WI38 (cell line): Measurements from ENCODE around the gene GAREM1.
"Not testable (repeated sequence)": the region's sequence is repeated elsewhere in the genome, so short reads cannot be mapped to it uniquely, and the experiment has no call there.

Experiments
- H3K4me3 ChIP-seq: 2 replicates; pipeline ENCODE4 v1.5.1; 2011; ENCODE audit warnings: low read depth, mild to moderate bottlenecking, control low read depth, low read length
- TF ChIP-seq, protein P1 (sequence below): IDR thresholded peaks from 2 replicates; pipeline ENCODE4 v1.5.1; 2012; ENCODE audit warnings: low read depth, mild to moderate bottlenecking, control low read depth, low read length

The GAREM1 gene

DNA sequence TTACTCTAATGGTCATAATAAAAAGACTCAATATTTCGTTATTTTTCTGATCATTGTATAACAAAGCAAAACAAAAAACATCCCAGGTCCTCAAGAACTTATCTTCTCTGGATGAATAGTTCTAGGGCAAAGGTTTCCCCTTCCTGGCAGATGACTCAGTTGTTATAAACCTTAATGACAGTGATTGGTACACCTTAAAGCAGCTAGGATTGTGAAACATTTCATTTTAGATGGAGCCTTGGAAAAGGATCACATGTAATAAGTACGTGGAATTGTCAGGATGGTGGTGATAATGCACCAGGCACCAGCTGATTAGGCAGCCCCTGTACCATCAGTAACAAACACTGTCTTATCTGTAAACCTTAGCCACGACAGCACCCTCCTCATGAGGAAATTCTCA, 233.6 kb downstream of the GAREM1 start:
- TF ChIP-seq, protein P1, sequence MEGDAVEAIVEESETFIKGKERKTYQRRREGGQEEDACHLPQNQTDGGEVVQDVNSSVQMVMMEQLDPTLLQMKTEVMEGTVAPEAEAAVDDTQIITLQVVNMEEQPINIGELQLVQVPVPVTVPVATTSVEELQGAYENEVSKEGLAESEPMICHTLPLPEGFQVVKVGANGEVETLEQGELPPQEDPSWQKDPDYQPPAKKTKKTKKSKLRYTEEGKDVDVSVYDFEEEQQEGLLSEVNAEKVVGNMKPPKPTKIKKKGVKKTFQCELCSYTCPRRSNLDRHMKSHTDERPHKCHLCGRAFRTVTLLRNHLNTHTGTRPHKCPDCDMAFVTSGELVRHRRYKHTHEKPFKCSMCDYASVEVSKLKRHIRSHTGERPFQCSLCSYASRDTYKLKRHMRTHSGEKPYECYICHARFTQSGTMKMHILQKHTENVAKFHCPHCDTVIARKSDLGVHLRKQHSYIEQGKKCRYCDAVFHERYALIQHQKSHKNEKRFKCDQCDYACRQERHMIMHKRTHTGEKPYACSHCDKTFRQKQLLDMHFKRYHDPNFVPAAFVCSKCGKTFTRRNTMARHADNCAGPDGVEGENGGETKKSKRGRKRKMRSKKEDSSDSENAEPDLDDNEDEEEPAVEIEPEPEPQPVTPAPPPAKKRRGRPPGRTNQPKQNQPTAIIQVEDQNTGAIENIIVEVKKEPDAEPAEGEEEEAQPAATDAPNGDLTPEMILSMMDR: no peak

DNA sequence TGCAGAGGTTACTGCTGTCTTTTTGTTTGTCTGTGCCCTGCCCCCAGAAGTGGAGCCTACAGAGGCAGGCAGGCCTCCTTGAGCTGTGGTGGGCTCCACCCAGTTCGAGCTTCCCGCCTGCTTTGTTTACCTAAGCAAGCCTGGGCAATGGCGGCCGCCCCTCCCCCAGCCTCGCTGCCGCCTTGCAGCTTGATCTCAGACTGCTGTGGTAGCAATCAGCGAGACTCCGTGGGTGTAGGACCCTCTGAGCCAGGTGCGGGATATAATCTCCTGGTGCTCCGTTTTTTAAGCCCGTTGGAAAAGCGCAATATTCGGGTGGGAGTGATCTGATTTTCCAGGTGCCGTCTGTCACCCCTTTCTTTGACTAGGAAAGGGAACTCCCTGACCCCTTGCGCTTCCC, 237.3 kb downstream of the GAREM1 start:
- not testable (repeated sequence) for H3K4me3 ChIP-seq

More for the DNA sequence above, 233.6 kb downstream of the GAREM1 start:
- no peak overlapping the region for H3K4me3 ChIP-seq

DNA sequence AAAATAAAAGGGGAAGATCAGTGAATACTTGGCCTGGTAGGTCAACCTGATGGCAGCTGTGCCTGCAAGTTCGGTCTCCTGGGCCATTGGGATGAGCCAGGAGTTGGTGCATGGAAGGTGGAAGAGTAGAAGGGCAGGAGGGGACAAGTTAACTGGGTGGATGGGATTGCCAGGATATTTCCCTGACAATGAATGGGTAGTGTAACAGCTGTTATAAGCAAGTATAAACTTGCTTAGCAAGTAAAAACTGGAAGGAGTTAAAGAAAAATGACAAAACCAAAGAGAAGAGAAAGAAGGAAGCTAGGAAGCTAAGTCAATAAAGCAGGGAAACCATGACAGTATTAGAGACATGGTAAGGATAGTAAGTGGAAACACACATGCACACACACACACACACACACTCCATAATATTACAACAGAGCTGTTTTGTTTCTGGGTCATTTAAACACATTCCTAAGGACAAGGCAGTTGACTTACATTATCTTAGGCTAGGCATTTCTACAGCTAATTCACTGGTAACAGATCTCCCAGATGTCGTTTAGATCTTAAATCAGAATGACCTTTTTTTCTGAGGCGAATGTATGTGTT, 251.2 kb downstream of the GAREM1 start:
- TF ChIP-seq, protein P1: no peak

DNA sequence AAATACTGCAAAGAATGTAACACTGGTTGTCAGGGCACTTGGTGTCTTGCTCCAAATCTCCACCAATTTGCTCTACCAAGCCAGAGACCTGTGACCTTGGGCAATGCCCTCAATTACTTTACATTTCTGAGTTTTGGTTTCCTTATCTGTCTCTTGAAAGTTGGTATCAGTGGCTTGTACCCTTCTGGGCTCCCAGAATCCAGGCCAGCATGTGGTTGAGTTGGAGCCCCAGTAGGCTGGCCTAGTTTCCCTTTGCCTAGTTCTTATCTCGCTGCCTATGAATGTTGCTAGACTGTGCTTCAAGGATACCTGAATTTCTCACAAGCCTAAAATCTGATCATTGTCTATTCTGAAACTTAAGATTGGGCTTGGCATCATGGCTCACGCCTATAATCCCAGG, 254.3 kb downstream of the GAREM1 start:
- no peak overlapping the region for H3K4me3 ChIP-seq
- TF ChIP-seq, protein P1: no peak

More for the DNA sequence above, 251.2 kb downstream of the GAREM1 start:
- no peak overlapping the region for H3K4me3 ChIP-seq

DNA sequence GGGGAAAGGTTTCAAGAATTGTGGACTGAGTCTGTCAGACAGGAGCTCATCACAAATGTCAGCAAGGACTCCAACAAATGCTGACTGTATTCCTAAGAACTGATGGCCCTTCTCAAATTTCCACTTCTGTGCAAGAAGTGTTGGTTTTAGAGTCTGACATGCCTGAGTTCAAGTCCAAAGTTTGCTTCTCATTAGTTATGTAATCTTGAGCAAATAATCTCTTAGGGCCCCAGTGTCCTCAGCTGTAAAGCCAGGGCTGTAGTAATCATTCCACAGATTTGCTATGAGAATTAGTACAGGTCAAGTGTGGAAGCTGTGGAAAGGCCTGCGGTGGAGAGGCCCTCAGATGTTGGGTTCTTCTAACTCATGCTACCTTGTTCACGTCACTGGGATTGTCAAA, 257.0 kb downstream of the GAREM1 start:
- TF ChIP-seq, protein P1: no peak
- no peak overlapping the region for H3K4me3 ChIP-seq
